WI38 (cell line): ENCODE results near the gene SCT.

Experiments used
- H3K4me3 ChIP-seq: 2 replicates; pipeline ENCODE4 v1.5.1; 2011; ENCODE audit warnings: low read depth, mild to moderate bottlenecking, control low read depth, low read length
- TF ChIP-seq, protein P1 (sequence below): IDR thresholded peaks from 2 replicates; pipeline ENCODE4 v1.5.1; 2012; ENCODE audit warnings: low read depth, mild to moderate bottlenecking, control low read depth, low read length

Gene SCT

DNA sequence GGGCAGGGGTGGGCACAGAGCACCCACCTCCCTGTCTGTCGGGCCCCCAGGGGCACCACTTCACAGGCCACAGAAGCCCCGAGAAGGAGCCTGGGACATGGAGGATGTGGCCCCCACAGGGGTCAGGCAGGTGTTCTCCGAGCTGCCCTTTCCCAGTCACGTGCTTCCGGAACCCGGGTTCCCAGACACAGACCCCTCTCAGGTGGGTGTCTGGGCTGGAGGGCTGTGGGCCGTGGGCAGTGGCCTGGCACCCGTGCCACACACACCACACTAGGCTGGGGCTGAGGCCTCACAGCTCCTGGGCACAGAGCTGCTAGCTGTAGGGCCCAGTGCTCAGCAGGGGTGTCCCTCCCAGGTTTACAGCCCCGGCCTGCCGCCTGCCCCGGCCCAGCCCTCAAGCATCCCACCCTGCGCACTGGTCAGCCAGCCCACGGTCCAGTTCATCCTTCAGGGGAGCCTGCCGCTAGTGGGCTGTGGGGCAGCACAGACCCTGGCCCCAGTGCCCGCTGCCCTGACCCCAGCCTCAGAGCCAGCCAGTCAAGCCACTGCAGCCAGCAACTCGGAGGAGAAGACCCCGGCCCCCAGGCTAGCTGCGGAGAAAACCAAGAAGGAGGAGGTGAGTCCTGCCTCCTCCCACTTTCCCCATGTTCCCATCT is 16.7 kb downstream of the SCT start:
- TF ChIP-seq, protein P1, sequence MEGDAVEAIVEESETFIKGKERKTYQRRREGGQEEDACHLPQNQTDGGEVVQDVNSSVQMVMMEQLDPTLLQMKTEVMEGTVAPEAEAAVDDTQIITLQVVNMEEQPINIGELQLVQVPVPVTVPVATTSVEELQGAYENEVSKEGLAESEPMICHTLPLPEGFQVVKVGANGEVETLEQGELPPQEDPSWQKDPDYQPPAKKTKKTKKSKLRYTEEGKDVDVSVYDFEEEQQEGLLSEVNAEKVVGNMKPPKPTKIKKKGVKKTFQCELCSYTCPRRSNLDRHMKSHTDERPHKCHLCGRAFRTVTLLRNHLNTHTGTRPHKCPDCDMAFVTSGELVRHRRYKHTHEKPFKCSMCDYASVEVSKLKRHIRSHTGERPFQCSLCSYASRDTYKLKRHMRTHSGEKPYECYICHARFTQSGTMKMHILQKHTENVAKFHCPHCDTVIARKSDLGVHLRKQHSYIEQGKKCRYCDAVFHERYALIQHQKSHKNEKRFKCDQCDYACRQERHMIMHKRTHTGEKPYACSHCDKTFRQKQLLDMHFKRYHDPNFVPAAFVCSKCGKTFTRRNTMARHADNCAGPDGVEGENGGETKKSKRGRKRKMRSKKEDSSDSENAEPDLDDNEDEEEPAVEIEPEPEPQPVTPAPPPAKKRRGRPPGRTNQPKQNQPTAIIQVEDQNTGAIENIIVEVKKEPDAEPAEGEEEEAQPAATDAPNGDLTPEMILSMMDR: no peak
- no peak overlapping the region for H3K4me3 ChIP-seq

DNA sequence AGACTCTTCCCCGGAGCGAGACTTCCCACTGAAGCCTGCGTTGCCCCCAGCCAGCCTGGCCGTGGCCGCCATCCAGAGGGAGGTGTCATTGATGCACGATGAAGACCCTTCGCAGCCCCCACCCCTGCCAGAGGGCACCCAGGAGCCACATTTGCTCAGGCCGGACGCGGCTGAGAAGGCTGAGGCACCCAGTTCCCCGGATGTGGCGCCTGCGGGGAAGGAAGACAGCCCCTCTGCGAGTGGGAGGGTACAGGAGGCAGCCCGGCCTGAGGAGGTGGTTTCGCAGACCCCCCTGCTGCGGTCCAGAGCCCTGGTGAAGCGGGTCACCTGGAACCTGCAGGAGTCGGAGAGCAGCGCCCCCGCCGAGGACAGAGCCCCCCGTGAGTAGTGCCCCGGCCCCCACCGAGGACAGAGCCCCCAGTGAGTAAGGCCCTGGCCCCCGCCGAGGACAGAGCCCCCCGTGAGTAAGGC is 17.6 kb downstream of the SCT start:
- TF ChIP-seq, protein P1: no peak
- no peak overlapping the region for H3K4me3 ChIP-seq

DNA sequence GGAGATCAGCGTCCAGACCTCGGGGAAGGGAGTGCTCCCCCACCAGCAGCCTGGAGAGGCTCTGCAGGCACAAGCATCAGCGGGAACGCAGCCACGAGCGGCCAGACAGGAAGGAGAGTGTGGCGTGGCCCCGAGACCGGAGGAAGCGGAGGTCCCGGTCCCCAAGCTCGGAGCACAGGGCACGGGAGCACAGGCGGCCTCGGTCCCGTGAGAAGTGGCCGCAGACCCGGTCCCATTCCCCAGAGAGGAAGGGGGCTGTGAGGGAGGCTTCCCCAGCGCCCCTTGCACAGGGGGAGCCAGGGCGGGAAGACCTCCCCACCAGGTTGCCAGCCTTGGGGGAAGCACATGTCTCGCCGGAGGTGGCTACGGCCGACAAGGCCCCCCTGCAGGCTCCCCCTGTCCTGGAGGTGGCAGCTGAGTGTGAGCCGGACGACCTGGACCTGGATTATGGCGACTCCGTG is 18.2 kb downstream of the SCT start:
- H3K4me3 ChIP-seq: no peak overlapping the region
- TF ChIP-seq, protein P1: no peak

DNA sequence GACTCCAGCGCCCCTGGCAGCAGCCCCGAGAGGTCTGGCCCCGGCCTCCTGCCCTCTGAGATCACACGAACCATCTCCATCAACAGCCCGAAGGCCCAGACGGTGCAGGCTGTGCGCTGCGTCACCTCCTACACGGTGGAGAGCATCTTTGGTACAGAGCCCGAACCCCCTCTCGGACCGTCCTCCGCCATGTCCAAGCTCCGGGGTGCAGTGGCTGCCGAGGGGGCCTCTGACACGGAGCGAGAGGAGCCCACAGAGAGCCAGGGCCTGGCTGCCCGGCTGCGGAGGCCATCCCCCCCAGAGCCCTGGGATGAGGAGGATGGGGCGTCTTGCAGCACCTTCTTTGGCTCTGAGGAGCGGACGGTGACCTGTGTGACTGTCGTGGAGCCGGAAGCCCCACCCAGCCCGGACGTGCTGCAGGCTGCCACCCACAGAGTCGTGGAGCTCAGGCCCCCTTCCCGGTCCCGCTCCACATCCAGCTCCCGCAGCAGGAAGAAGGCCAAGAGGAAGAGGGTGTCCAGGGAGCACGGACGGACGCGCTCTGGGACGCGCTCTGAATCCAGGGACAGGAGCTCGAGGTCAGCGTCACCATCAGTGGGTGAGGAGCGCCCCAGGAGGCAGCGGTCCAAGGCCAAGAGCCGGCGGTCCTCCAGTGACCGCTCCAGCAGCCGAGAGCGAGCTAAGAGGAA is 18.9 kb downstream of the SCT start:
- TF ChIP-seq, protein P1: no peak
- no peak overlapping the region for H3K4me3 ChIP-seq

DNA sequence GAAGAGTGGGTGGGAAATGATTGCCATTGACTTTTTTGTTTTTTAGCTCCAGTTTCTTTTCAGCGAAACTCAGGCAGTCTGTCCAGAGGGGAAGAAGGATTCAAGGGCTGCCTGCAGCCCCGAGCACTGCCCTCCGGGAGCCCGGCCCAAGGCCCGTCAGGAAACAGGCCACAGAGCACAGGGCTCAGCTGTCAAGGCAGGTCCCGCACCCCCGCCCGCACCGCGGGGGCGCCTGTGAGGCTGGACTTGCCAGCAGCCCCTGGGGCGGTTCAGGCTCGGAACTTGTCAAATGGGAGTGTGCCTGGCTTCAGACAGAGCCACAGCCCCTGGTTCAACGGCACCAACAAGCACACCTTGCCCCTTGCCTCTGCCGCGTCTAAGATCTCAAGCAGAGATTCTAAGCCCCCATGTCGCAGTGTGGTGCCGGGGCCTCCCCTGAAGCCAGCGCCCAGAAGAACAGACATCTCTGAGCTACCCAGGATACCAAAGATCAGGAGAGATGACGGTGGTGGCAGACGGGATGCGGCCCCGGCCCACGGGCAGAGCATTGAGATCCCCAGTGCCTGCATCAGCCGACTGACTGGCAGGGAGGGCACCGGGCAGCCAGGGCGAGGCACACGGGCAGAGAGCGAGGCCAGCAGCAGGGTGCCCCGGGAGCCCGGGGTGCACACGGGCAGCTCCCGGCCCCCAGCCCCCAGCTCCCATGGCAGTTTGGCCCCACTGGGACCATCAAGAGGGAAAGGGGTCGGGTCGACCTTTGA is 19.8 kb downstream of the SCT start:
- no peak overlapping the region for H3K4me3 ChIP-seq
- TF ChIP-seq, protein P1: no peak

DNA sequence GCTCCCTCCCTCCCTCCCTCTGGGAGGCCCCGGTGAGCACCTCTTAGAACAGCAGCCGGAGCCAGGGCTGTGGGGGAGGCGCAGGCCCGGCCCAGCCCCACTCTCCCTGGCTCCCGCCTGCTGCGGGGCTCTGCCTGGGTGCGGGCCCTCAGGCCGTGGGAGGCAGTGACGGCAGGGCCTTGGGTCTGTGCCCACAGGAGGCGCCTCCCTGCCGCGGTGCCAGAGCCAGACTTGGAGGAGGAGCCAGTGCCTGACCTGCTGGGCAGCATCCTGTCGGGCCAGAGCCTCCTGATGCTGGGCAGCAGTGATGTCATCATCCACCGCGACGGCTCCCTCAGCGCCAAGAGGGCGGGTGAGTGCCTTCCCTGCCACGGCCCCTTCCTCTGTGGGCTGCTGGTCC is 20.7 kb downstream of the SCT start:
- no peak overlapping the region for H3K4me3 ChIP-seq
- TF ChIP-seq, protein P1: no peak
